ENCODE data around the gene ZNF536.

Gene ZNF536

GRCh38 chr19:30371960-30372824 is at the start of gene ZNF536:
TSS of gene ZNF536 (plus strand) at chr19:30372384. CDS start at chr19:30443563, 71,179 bp downstream.
- DNase-seq (ENCODE audit: low spot score): no peak

- DNase-seq (ENCODE audit: low spot score): no peak
These were observed 49.4 kb upstream of the ZNF536 start for GRCh38 chr19:30322641-30323320.

GRCh38 chr19:30323904-30324303 is 48.3 kb upstream of the ZNF536 start:
- no peak for DNase-seq (ENCODE audit: low spot score)

DNA sequence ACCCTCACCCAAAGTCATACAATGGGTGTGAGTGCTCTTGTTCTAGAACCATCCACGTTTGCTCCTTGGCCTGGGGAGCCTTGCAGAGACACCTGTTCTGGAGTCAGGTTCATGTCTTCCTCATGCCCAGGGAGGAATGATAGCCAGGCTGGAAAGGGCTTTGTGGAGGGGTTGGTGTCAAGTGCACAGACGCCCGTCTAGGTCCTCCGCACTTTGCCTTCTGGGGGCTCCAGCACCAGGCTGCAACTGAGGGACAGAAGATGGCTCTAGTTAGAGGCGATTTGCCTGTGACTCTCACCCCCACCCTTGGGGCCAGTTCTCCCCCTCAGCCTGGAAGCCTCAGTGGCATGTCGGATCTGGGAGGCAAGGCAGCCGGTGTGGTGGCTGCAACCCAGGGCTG is 47.2 kb upstream of the ZNF536 start:
- DNase-seq (ENCODE audit: low spot score): no peak

- DNase-seq (ENCODE audit: low spot score): no peak
These were observed 46.4 kb upstream of the ZNF536 start for GRCh38 chr19:30325676-30326392.

GRCh38 chr19:30326393-30326710 is 45.8 kb upstream of the ZNF536 start:
- no peak for DNase-seq (ENCODE audit: low spot score)

GRCh38 chr19:30327331-30327730 is 44.9 kb upstream of the ZNF536 start:
- DNase-seq (ENCODE audit: low spot score): no peak

DNA sequence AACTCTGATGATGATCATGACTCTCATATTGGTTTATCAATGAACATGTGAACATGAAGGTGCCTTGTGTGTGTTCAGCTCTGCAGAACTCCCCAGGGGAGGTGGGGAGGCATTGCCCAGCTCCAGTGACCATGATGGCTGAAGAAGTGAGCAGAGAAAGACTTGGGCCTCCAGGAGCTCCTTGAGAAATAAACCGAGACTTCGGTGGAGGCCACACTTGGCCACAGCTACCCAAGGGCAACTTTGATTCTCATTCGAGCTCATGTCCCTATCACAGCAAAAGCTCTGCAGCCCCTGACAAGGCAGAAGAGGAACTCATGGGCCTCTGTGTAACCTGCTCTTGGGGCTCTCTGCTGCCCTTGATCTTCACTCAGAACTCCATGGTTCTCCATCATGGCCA is 44.1 kb upstream of the ZNF536 start:
- no peak for DNase-seq (ENCODE audit: low spot score)

GRCh38 chr19:30330266-30330665 is 41.9 kb upstream of the ZNF536 start:
- DNase-seq (ENCODE audit: low spot score): no peak

GRCh38 chr19:30332445-30333234 is 39.5 kb upstream of the ZNF536 start:
- DNase-seq (ENCODE audit: low spot score): no peak

DNA sequence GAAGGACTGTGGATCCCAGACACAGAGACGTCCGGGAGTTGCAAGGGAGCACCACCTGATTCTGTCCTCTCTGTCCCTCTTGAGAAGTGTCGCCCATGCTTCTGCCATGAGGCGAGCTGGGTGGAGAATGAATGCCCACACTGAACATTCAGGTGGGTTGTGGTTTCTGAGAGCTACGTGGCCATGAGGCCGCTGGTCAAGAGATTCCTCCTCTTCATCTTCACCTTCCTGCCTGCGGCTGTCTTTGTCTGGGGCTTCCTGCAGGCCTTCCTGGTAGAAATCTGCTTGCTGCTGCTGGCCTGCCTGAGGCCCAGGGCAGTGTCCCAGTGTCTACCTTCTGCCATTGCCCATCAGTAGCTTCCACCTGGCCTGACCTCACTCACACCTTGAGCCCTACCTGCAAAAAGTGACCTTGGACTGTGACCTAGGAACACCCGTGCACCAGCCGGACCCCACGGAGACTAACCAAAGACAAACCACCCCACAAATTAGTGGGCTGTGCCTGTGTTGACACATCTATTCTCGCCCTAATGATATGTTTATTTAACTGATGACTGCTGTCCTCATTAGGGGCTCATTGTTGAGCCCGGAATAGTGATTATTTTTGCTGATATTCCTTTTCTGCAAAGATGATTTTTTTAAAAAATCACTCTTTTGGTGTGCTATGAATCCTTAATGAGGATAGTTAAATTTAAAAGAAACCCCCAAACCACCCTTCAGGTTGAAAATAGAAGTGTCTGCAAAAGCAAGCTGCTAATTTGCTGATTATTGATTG is 38.7 kb upstream of the ZNF536 start:
- DNase-seq (ENCODE audit: low spot score): no peak

DNA sequence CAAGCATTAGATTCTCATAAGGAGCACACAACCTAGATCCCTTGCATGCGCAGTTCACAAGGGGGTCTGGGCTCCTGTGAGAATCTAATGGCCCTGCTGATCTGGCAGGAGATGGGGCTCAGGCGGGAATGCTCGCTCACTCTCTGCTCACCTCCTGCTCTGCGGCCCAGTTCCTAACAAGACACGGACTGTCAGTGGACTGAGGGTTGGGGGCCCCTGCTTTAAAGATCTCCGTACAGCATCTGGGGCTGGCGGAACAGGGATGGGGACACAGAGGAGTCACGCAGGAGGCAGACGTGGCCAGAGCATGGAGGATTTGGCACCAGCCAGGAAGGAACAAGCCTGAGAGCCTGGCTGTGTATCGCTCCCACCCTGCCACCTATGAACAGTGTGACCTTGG is 37.3 kb upstream of the ZNF536 start:
- no peak for DNase-seq (ENCODE audit: low spot score)

GRCh38 chr19:30335306-30335886 is 36.8 kb upstream of the ZNF536 start:
- DNase-seq (ENCODE audit: low spot score): no peak

DNA sequence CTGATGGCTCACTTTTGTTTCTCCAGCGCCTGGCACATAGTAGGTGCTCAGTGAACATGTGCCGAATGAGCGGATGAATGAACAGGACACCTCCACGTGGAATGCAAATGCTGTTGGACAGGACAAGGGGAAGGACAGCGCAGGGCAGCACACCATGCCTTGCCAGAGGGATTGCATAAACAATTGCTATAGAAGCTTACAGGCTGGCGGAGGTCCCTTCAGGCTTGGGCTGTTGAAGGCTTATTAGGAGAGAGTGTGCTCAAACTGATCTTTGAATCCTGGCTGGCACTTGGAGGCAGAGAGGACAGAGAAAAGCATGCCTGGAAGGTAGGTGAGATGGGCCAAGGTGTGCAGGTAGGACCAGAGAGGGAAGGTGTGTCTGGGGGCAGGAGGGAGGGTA is 35.9 kb upstream of the ZNF536 start:
- DNase-seq (ENCODE audit: low spot score): no peak

DNA sequence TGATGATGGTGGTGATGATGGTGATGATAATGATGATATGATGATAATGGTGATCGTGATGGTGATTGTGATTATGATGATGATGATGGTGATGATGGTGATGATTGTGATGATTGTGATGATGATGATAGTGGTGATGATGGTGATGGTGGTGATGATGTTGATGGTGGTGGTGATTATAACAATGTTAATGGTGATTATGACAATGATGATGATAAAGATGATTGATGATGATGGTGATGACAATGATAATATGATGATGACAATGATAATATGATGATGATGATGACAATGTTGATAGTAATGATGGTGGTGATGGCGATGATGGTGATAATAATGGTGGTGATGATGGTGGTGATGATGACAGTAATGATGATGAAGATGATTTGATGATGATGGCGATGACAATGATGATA is 34.1 kb upstream of the ZNF536 start:
- DNase-seq (ENCODE audit: low spot score): no peak

DNA sequence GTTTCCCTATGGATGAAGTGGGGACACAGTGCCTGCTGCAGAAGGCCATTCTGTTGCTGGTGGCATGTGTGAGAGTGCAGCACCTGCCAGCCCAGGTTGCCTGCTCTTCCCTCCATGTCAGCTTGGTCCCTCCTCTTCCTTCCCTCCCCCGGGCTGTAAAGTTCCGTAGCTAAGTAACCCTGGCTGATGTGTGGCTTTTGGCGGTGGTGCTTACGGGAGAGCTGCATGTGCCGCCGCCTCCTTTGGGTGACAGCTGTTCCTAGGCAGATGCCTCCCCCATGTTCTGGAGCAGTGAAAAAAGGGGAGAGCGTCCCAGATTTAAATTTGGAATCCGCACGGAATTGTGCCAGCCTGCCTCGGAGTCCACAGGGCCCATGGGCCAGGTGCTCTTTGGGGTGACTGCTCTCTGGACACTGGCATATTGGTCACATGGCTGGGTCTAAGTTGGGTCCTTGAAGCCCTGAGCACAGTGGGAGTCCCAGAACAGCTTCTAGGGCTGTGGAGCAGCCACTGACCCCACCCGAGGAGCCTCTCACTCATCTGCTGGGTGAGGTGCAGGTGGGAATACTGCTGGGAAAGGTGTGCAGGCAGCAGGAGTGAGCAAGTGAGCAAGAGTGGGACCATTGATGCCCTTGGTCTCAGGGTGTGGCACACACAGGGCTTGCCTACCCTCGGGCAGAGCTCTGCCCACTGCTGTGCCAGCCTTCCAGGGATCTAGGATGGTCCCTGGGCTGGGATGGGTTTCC is 33.1 kb upstream of the ZNF536 start:
- DNase-seq (ENCODE audit: low spot score): no peak

- DNase-seq (ENCODE audit: low spot score): no peak
These were observed 32.3 kb upstream of the ZNF536 start for GRCh38 chr19:30339624-30340525.

DNA sequence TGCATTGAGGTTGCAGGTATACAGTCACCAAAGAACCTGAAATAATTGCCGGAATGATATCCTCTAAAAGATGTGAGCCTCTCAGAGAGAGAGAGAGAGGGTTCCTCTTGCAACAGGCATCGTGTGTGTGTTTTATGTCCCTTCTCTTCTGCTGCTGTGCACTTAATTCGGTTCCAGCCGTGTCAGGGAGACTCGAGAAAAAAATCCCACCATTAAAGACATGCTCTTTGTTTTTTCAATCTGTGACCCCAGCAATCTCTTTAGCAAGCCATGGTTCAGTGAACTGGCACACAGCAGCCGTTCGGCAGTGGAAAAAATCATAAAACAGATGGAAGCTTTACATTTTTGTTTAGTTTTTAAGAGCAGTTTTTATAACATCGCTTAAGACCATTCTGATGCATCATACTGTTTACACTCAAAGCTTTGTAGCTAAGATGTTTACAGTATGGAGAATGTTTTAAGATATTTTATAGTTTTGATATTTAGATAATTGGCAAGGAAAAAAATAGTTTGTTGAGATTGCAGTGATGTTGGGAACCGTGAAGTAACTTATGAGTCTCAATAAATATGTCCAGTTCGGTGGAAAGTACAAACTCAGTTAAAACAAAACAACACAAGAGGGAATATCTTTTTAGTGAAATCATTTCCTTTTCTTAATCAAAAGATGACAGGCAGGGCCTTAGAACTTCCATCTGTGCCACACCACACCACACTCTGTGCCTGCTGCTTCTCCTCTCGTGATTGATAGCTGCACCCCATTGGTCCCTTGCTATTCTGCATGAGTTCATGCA is 31.2 kb upstream of the ZNF536 start:
- DNase-seq (ENCODE audit: low spot score): no peak

All from HuH-7.5 (cell line).